ENCODE data around the gene HDGFL2.

Gene HDGFL2

GRCh38 chr19:4445963-4446703 lies 26.0 kb upstream of the HDGFL2 start:
- no peak for DNase-seq

- DNase-seq: no peak
Observed at GRCh38 chr19:4446704-4447200, 25.3 kb upstream of the HDGFL2 start.

GRCh38 chr19:4447327-4448146 lies 24.6 kb upstream of the HDGFL2 start:
- DNase-seq: no peak

GRCh38 chr19:4448147-4448985 lies 23.7 kb upstream of the HDGFL2 start:
- no peak for DNase-seq

- DNase-seq: no peak
Observed at GRCh38 chr19:4449022-4449638, 23.0 kb upstream of the HDGFL2 start.

GRCh38 chr19:4449639-4450028 lies 22.5 kb upstream of the HDGFL2 start:
- no peak for DNase-seq

GRCh38 chr19:4452230-4452990 lies 19.7 kb upstream of the HDGFL2 start:
- no peak for DNase-seq

- DNase-seq: no peak
Observed at GRCh38 chr19:4453232-4454179, 18.6 kb upstream of the HDGFL2 start.

- DNase-seq: no peak
Observed at GRCh38 chr19:4454747-4455718, 17.1 kb upstream of the HDGFL2 start.

- DNase-seq: no peak
Observed at GRCh38 chr19:4455719-4456475, 16.2 kb upstream of the HDGFL2 start.

- peak; percentile 8 for DNase-seq
Observed at GRCh38 chr19:4456476-4456842, 15.6 kb upstream of the HDGFL2 start.

GRCh38 chr19:4456843-4457653 lies 15.0 kb upstream of the HDGFL2 start:
- DNase-seq: no peak

GRCh38 chr19:4457654-4458395 lies 14.3 kb upstream of the HDGFL2 start, which contains the start of gene UBXN6:
TSS of gene UBXN6 (minus strand) at chr19:4457794. CDS start at chr19:4457697, 97 bp downstream.
- peak; percentile 98 for DNase-seq

GRCh38 chr19:4464815-4465581 lies 7.1 kb upstream of the HDGFL2 start:
- DNase-seq: no peak

GRCh38 chr19:4467835-4468234 lies 4.3 kb upstream of the HDGFL2 start:
- no peak for DNase-seq

Measured in activated naive CD4-positive, alpha-beta T cell treated with Interleukin-2 at 50 U/mL for 16 hours (primary cell).